ENCODE results near the gene SPRN.
A peak's percentile ranks its signal among the peaks of the same experiment; 100 is the strongest.
"Not testable (repeated sequence)": the region's sequence is repeated elsewhere in the genome, so short reads cannot be mapped to it uniquely, and the experiment has no call there.

The SPRN gene

GRCh38 chr10:133439517-133440461, 15.4 kb upstream of the SPRN start:
- DNase-seq (ENCODE audit: low spot score), result no peak

- DNase-seq (ENCODE audit: low spot score), result peak; percentile 34
These were observed 14.4 kb upstream of the SPRN start for GRCh38 chr10:133438711-133439273.

- not testable (repeated sequence) for DNase-seq (ENCODE audit: low spot score)
These were observed 8.4 kb upstream of the SPRN start for GRCh38 chr10:133432789-133433188.

GRCh38 chr10:133431888-133432613, 7.6 kb upstream of the SPRN start:
- DNase-seq (ENCODE audit: low spot score), result not testable (repeated sequence)

GRCh38 chr10:133429571-133429970, 5.1 kb upstream of the SPRN start:
- DNase-seq (ENCODE audit: low spot score), result not testable (repeated sequence)

GRCh38 chr10:133424102-133424501, 323 bp downstream of the SPRN start:
- not testable (repeated sequence) for DNase-seq (ENCODE audit: low spot score)

GRCh38 chr10:133422807-133423771, 1.3 kb downstream of the SPRN start:
- peak; percentile 9 for DNase-seq (ENCODE audit: low spot score)

GRCh38 chr10:133422223-133422806, 2.1 kb downstream of the SPRN start:
- no peak for DNase-seq (ENCODE audit: low spot score)

- no peak for DNase-seq (ENCODE audit: low spot score)
These were observed 2.8 kb downstream of the SPRN start for GRCh38 chr10:133421336-133422222.

- DNase-seq (ENCODE audit: low spot score), result no peak
These were observed 3.8 kb downstream of the SPRN start for GRCh38 chr10:133420579-133420978.

- no peak for DNase-seq (ENCODE audit: low spot score)
These were observed 4.4 kb downstream of the SPRN start for GRCh38 chr10:133420028-133420427.

GRCh38 chr10:133419211-133419950, 5.0 kb downstream of the SPRN start:
- no peak for DNase-seq (ENCODE audit: low spot score)

GRCh38 chr10:133418289-133418993, 6.0 kb downstream of the SPRN start:
- no peak for DNase-seq (ENCODE audit: low spot score)

- DNase-seq (ENCODE audit: low spot score), result no peak
These were observed 8.7 kb downstream of the SPRN start for GRCh38 chr10:133415752-133416151.

- DNase-seq (ENCODE audit: low spot score), result not testable (repeated sequence)
These were observed 10.0 kb downstream of the SPRN start for GRCh38 chr10:133414401-133414800.

GRCh38 chr10:133412381-133412711, 12.1 kb downstream of the SPRN start:
- no peak for DNase-seq (ENCODE audit: low spot score)

GRCh38 chr10:133411523-133412380, 12.7 kb downstream of the SPRN start:
- DNase-seq (ENCODE audit: low spot score), result no peak

Data from kidney tubule cell (primary cell).